ENCODE data around the gene QKI. TPM values are rescaled to one million over a fixed set of nuclear protein-coding genes. Genes with fewer than 3 reads are reported as not detected.

Gene QKI
- total RNA-seq, 2 experiments from 2014 or later: 43.3 to 47.5 TPM

- no peak for DNase-seq
- ChIA-PET CTCF (interaction anchor here (1.7 kb wide), 1 partner anchor 11 kb away, joined by 5 read pairs; no protein-coding TSS in a partner anchor), POLR2A (no interaction called here)
- intact Hi-C loops (cut with micrococcal nuclease): no loop called here
- ATAC-seq: no peak
- Mint-ChIP-seq H3K9me3 (no peaks in the 10 kb centered on the region), H3K4me1 (ENCODE audit: low read depth) (peaks cover 4% of the 10 kb centered on the region), H3K27me3 (no peaks in the 10 kb centered on the region), H3K4me3 (no peak overlapping the region), H3K27ac (no peak overlapping the region), H3K36me3 (ENCODE audit: low read depth) (peaks cover 7% of the 10 kb centered on the region)
- TF ChIP-seq, protein P1, sequence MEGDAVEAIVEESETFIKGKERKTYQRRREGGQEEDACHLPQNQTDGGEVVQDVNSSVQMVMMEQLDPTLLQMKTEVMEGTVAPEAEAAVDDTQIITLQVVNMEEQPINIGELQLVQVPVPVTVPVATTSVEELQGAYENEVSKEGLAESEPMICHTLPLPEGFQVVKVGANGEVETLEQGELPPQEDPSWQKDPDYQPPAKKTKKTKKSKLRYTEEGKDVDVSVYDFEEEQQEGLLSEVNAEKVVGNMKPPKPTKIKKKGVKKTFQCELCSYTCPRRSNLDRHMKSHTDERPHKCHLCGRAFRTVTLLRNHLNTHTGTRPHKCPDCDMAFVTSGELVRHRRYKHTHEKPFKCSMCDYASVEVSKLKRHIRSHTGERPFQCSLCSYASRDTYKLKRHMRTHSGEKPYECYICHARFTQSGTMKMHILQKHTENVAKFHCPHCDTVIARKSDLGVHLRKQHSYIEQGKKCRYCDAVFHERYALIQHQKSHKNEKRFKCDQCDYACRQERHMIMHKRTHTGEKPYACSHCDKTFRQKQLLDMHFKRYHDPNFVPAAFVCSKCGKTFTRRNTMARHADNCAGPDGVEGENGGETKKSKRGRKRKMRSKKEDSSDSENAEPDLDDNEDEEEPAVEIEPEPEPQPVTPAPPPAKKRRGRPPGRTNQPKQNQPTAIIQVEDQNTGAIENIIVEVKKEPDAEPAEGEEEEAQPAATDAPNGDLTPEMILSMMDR (IDR thresholded peaks at IDR 0.05): no peak
These were observed 128.8 kb downstream of the QKI start for GRCh38 chr6:163543321-163543720.

DNA sequence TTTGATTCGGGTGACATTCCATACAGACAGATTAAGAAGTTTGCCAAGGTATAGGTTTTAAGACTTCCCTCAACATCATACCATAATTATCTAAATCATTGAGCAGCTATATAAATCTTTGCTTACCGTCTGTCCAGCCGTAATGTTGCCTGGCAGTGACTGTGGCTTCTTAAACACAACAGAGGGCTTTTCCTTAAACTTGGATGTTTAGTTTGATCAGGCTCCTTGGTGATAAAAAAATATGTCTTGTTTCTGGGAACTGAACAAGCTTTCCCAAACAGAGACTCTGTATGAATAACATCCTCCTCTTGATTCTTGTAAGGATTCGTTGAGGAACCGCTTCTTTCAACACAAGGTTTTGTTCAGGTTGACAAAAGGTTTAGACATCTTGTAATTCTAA lies 130.9 kb downstream of the QKI start:
- intact Hi-C loops (cut with micrococcal nuclease): no loop called here
- H3K4me1 Mint-ChIP-seq (ENCODE audit: low read depth): no peaks in the 10 kb centered on the region
- H3K27ac Mint-ChIP-seq: no peak overlapping the region
- H3K4me3 Mint-ChIP-seq: no peak overlapping the region
- no peaks in the 10 kb centered on the region for H3K9me3 Mint-ChIP-seq
- ChIA-PET POLR2A (no interaction called here), CTCF (no interaction called here)
- no peaks in the 10 kb centered on the region for H3K36me3 Mint-ChIP-seq (ENCODE audit: low read depth)
- DNase-seq (no peak), ATAC-seq (no peak)
- H3K27me3 Mint-ChIP-seq: no peaks in the 10 kb centered on the region
- TF ChIP-seq, protein P1 (IDR thresholded peaks at IDR 0.05): no peak

DNA sequence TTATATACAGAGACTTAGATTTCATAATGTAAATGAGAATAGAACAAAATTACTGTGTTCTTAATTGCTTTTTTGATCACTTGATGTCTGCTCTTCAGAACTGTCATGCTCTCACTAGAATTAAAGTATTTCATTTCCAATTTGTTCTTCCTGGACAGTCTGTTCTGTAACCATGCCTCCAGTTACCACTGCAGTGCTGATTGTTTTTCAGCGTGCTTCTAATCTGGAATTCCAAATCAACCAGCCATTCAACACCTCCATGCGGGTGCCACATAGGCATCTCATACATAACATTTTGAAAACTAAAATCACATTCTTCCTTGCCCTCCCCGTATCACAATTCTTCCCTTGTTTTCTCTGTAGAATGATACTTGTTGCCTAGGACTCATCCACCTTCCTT lies 132.8 kb downstream of the QKI start:
- ATAC-seq: no peak
- Mint-ChIP-seq H3K4me1 (ENCODE audit: low read depth) (peaks cover 9% of the 10 kb centered on the region), H3K4me3 (no peak overlapping the region), H3K9me3 (no peaks in the 10 kb centered on the region), H3K27ac (no peak overlapping the region), H3K36me3 (ENCODE audit: low read depth) (no peaks in the 10 kb centered on the region), H3K27me3 (no peaks in the 10 kb centered on the region)
- intact Hi-C loops (cut with micrococcal nuclease): no loop called here
- CTCF ChIA-PET: no interaction called here
- POLR2A ChIA-PET: no interaction called here
- TF ChIP-seq, protein P1 (IDR thresholded peaks at IDR 0.05): no peak
- DNase-seq: no peak

DNA sequence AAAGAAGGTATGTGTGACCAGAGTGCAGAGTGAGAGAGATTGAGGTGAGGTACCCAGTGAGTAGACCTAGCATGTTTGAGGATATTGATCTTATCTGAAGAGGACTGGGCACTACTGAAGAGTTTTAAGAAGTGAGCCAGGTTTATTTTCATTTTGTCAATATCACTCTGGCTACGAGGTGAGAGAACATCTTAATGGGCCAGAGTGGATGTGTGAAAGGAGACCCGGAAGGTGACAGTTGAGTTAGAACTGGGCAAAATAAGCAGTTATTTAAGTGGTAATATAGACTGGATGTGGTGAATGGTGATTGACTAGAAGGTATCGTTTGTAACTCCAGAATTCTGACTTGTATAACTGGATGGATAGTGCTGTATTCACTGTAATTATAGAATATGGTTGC lies 134.1 kb downstream of the QKI start:
- intact Hi-C loops (cut with micrococcal nuclease): no loop called here
- TF ChIP-seq, protein P1 (IDR thresholded peaks at IDR 0.05): no peak
- ATAC-seq (no peak), DNase-seq (no peak)
- POLR2A ChIA-PET: no interaction called here
- H3K27me3 Mint-ChIP-seq: no peaks in the 10 kb centered on the region
- CTCF ChIA-PET: no interaction called here
- no peak overlapping the region for H3K27ac Mint-ChIP-seq
- no peak overlapping the region for H3K4me3 Mint-ChIP-seq
- peaks cover 9% of the 10 kb centered on the region for H3K4me1 Mint-ChIP-seq (ENCODE audit: low read depth)
- H3K36me3 Mint-ChIP-seq (ENCODE audit: low read depth): peaks cover 2% of the 10 kb centered on the region
- H3K9me3 Mint-ChIP-seq: no peaks in the 10 kb centered on the region

GRCh38 chr6:163554032-163554431 lies 139.5 kb downstream of the QKI start:
- CTCF ChIA-PET: interaction anchor here (0.6 to 2.1 kb wide), 14 partner anchors 9 to 376 kb away, joined by 3 to 20 read pairs (median 3); no protein-coding TSS in a partner anchor
- Mint-ChIP-seq H3K27ac (no peak overlapping the region), H3K9me3 (no peaks in the 10 kb centered on the region), H3K4me3 (no peak overlapping the region), H3K36me3 (ENCODE audit: low read depth) (peaks cover 13% of the 10 kb centered on the region), H3K4me1 (ENCODE audit: low read depth) (peaks cover 9% of the 10 kb centered on the region), H3K27me3 (no peaks in the 10 kb centered on the region)
- no peak for DNase-seq
- POLR2A ChIA-PET: interaction anchor here (0.6 kb wide), 1 partner anchor 132 kb away, joined by 3 read pairs; no protein-coding TSS in a partner anchor
- intact Hi-C loops (cut with micrococcal nuclease): loop anchor here (5.0 kb wide), 1 partner anchor 137 kb away; no protein-coding TSS in a partner anchor
- no peak for ATAC-seq
- TF ChIP-seq, protein P1 (IDR thresholded peaks at IDR 0.05): no peak

Measured in activated CD8-positive, alpha-beta T cell treated with anti-CD3 and anti-CD28 coated beads for 36 hours (primary cell).